Measurements from ENCODE around the gene VPS37B.

VPS37B gene

GRCh38 chr12:122865268-122866231 lies 30.4 kb downstream of the VPS37B start:
- ChIA-PET POLR2A (interaction anchor here (0.5 to 0.6 kb wide), 2 partner anchors 43 to 95 kb away, joined by 4 to 5 read pairs; no protein-coding TSS in a partner anchor), CTCF (interaction anchor here (1.3 to 7.5 kb wide), 2 partner anchors 72 to 88 kb away, joined by 4 to 105 read pairs; no protein-coding TSS in a partner anchor)
- H3K9me3 ChIP-seq (ENCODE audit: control insufficient read depth, insufficient read depth, low read depth, low read length), result no peaks in the 10 kb centered on the region
- H3K27ac ChIP-seq (ENCODE audit: extremely low read depth, low read depth, low read length), result no peak overlapping the region
- no peak for TF ChIP-seq ZNF138 (tag by site-specific recombination; IDR thresholded peaks at IDR 0.05; ENCODE audit: borderline replicate concordance)
- peak; percentile 81 for TF ChIP-seq SCRT2 (tag by site-specific recombination; IDR thresholded peaks at IDR 0.05)
- TF ChIP-seq ZNF585B (tag by site-specific recombination; IDR thresholded peaks at IDR 0.05), result no peak
- TF ChIP-seq, protein P1, sequence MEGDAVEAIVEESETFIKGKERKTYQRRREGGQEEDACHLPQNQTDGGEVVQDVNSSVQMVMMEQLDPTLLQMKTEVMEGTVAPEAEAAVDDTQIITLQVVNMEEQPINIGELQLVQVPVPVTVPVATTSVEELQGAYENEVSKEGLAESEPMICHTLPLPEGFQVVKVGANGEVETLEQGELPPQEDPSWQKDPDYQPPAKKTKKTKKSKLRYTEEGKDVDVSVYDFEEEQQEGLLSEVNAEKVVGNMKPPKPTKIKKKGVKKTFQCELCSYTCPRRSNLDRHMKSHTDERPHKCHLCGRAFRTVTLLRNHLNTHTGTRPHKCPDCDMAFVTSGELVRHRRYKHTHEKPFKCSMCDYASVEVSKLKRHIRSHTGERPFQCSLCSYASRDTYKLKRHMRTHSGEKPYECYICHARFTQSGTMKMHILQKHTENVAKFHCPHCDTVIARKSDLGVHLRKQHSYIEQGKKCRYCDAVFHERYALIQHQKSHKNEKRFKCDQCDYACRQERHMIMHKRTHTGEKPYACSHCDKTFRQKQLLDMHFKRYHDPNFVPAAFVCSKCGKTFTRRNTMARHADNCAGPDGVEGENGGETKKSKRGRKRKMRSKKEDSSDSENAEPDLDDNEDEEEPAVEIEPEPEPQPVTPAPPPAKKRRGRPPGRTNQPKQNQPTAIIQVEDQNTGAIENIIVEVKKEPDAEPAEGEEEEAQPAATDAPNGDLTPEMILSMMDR (tag by site-specific recombination; IDR thresholded peaks at IDR 0.05), result peak; percentile 38; the same call in 1 of the 2 replicates
- TF ChIP-seq KLF17 (tag by site-specific recombination; IDR thresholded peaks at IDR 0.05), result no peak
- 0 out of 2 replicates have a peak, but pooled peaks have one; percentile 8 for TF ChIP-seq SP2 (tag by site-specific recombination; IDR thresholded peaks at IDR 0.05)
- TF ChIP-seq ZNF398 (tag by site-specific recombination; IDR thresholded peaks at IDR 0.05), result no peak
- H3K36me3 ChIP-seq (ENCODE audit: control insufficient read depth in 2 of 2, insufficient read depth in 1 of 2, low read length in 2 of 2), result peaks cover 0 to 71% of the 10 kb centered on the region in 2 experiments; a peak in 2 of 3 replicates
- H3K4me1 ChIP-seq (ENCODE audit: control insufficient read depth, insufficient read depth, low read length), result no peaks in the 10 kb centered on the region
- H3K4me3 ChIP-seq (ENCODE audit: low read depth, low read length), result no peak overlapping the region

DNA sequence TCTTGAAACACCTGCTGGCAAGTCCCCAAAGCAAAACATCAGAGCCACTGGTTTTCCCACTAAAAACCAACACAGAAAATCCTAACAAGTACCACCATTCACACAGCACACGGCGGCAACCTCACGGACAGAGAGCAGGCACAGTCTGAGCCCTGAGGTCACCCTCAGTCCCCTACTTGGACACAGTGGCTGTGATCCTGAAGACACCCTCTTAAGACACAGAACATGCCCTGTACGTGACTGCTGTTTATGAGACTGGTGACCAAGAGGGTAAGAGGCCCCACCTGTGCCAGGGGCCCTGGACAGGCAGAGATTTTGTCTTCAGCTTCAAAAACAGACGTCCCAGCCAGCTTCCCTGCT lies 31.1 kb downstream of the VPS37B start:
- Histone ChIP-seq H3K9me3 (ENCODE audit: control insufficient read depth, insufficient read depth, low read depth, low read length) (no peaks in the 10 kb centered on the region), H3K4me3 (ENCODE audit: low read depth, low read length) (no peak overlapping the region), H3K27ac (ENCODE audit: extremely low read depth, low read depth, low read length) (no peak overlapping the region; the same call in 1 of the 2 replicates), H3K36me3 (ENCODE audit: control insufficient read depth in 2 of 2, insufficient read depth in 1 of 2, low read length in 2 of 2) (peaks cover 0 to 68% of the 10 kb centered on the region in 2 experiments; a peak in 1 of 3 replicates), H3K4me1 (ENCODE audit: control insufficient read depth, insufficient read depth, low read length) (no peaks in the 10 kb centered on the region)
- TF ChIP-seq, protein P2, sequence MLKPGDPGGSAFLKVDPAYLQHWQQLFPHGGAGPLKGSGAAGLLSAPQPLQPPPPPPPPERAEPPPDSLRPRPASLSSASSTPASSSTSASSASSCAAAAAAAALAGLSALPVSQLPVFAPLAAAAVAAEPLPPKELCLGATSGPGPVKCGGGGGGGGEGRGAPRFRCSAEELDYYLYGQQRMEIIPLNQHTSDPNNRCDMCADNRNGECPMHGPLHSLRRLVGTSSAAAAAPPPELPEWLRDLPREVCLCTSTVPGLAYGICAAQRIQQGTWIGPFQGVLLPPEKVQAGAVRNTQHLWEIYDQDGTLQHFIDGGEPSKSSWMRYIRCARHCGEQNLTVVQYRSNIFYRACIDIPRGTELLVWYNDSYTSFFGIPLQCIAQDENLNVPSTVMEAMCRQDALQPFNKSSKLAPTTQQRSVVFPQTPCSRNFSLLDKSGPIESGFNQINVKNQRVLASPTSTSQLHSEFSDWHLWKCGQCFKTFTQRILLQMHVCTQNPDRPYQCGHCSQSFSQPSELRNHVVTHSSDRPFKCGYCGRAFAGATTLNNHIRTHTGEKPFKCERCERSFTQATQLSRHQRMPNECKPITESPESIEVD (tag by site-specific recombination; IDR thresholded peaks at IDR 0.05), result no peak
- TF ChIP-seq ZNF302 (tag by site-specific recombination; IDR thresholded peaks at IDR 0.05; ENCODE audit: low read depth) (no peak), KLF1 (tag by site-specific recombination; IDR thresholded peaks at IDR 0.05) (no peak), ZNF311 (tag by site-specific recombination; IDR thresholded peaks at IDR 0.05; ENCODE audit: borderline replicate concordance) (no peak), ZNF501 (tag by site-specific recombination; IDR thresholded peaks at IDR 0.05) (no peak), ZNF639 (tag by site-specific recombination; IDR thresholded peaks at IDR 0.05) (no peak)
- POLR2A ChIA-PET, result interaction anchor here (0.5 to 1.0 kb wide), 3 partner anchors 43 to 102 kb away, joined by 3 to 5 read pairs (median 4); partner anchors contain the start of gene ABCB9
- CTCF ChIA-PET, result interaction anchor here (1.3 to 7.5 kb wide), 2 partner anchors 71 to 89 kb away, joined by 4 to 105 read pairs; no protein-coding TSS in a partner anchor

Measured in HEK293 (cell line).